ENCODE data around the gene C1orf87.

GRCh38 chr1:60054374-60054773 lies 19.2 kb downstream of the C1orf87 start:
- TF ChIP-seq SUZ12 (IDR thresholded peaks at IDR 0.05; ENCODE audit: extremely low read depth, insufficient read depth, insufficient read length): no peak
- no peak for TF ChIP-seq YY1 (IDR thresholded peaks at IDR 0.05; ENCODE audit: insufficient read depth, insufficient read length)
- no peak for TF ChIP-seq ZNF274 (IDR thresholded peaks at IDR 0.05; ENCODE audit: low read depth, low read length)
